ENCODE results near the gene ZNF513.
A peak's percentile ranks its signal among the peaks of the same experiment; 100 is the strongest.
"Not testable (repeated sequence)": the region's sequence is repeated elsewhere in the genome, so short reads cannot be mapped to it uniquely, and the experiment has no call there.

The ZNF513 gene

DNA sequence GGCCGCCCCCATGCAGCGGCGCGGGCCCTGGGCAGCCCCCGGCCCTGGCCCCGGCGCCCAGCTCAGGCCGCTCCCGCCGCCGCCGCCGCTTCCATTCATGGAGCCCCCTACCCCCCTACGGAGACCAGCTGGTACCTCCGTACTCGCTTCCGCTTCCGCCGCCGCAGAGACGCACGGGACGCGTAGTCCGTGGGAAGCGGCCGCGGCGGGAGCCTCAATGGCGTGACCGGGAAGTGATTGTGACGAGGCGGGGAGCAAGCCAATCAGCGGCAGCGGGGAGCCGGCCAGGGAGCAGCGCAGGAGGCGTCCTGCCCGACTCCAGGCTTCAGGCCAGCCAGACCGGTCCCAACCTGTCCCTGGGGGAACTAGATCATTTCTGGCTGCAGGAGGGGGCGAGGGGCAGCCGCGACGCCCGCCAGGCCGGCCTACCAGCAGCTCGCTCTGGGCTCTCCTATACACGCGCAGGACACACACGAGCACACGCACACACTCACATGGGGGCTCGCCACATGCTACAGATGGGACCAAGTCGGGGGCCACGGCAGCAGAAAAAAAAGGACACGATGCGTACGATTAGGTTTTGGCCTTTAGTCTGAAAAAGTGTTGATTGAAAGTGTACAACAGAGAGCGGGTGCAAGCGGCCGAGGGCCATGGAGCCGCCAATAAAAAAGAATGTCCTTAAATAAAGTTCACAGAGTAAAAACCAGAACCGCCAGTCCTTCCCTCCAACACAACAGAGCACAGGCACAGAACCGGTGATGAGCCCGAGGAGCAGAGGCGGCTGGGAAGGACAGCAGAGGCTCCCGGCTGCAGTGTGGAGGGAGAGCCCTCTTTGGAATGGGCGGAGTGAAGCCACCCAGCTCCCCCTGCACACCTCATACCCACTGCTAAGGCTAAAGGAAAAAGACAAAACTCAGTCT is at the start of gene ZNF513:
Gene ZNF513 (minus strand): TSS at position 109 of the 920 bp plus-strand sequence. CDS start 208 bp downstream, outside the sequence.
- peak; percentile 82 to 86 for DNase-seq

- peak; percentile 46 to 63 for DNase-seq
Measured at GRCh38 chr2:27428978-27429541, 48.5 kb upstream of the ZNF513 start.

GRCh38 chr2:27428213-27428977 is 47.9 kb upstream of the ZNF513 start, which contains the start of gene NRBP1:
Gene NRBP1 (plus strand): TSS chr2:27428631. CDS start chr2:27433274, 4,643 bp downstream.
- DNase-seq: peak; percentile 89 to 90

DNA sequence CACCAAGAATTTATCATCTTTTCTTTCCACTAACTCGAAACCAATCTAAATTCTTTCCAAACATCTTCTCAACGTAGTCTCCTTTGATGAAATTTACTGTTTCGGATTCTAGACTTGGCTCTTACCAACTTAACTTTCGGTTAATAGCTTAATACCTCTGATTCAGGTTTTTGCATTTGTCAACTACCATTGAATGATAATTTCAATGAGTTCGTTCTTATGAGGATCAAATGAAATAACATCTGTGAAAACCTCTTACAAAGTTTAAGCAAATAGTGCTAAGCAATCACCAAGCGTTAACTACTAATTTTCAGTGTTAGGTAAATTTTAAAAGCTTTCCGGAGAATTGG is 47.3 kb upstream of the ZNF513 start:
- no peak for DNase-seq

- DNase-seq: not testable (repeated sequence)
Measured at GRCh38 chr2:27425039-27425438, 44.5 kb upstream of the ZNF513 start.

DNA sequence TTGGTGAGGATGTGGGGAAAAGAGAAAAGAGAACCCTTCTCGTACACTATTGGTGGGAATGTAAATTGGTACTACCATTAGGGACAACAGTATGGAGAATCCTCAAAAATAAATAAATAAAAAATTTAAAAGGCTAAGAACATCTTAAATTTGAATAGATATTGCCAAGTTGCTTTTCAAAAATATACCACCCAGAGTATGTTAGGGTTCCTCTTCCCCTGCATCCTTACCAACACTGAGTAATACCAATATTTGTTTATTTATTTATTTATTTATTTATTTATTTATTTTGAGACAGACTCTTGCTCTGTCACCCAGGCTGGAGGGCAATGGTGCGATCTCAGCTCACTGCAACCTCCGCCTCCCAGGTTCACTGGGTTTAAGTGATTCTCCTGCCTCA is 42.4 kb upstream of the ZNF513 start:
- DNase-seq: no peak

- DNase-seq: no peak
Measured at GRCh38 chr2:27421660-27422250, 41.2 kb upstream of the ZNF513 start.

DNA sequence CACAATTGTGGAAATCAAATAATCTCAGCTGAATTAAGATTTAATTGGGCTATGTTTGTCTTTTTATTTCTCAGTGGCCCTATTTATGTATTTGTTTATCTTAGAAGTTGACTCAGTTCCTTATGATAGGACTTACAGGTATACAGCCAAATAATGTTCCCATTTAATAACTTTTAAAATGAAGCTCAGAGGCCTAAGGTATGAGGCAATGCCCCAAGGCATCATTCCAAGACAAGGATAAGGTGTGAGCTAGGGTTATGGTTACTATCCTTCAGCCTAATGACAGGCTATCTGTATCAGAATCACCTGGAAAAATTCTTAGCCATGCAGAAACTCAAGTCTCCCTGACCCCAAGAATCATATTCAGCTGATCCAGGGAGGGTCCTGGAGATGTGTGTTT is 40.5 kb upstream of the ZNF513 start:
- no peak for DNase-seq

DNA sequence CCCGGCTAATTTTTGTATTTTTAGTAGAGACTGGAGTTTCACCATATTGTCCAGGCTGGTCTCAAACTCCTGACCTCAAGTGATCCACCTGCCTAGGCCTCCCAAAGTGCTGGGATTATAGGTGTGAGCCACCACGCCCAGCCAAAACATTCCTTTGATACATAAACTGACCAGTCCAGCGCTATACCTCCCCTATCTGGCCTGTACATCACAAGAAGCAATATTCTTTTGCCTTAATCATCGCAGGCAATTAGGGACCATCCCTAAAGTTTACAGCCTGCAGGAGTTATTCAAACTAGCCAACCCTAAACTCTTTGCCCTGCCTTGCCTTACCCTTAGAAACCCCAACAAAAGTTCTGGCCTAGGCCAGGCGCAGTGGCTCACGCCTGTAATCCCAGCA is 35.6 kb upstream of the ZNF513 start:
- no peak for DNase-seq

GRCh38 chr2:27412419-27413152 is 32.1 kb upstream of the ZNF513 start:
- DNase-seq: no peak

GRCh38 chr2:27409321-27410073 is 29.0 kb upstream of the ZNF513 start, which contains the start of gene PPM1G:
Gene PPM1G (minus strand): TSS chr2:27409591. CDS start chr2:27409422, 169 bp downstream.
- peak; percentile 96 for DNase-seq

DNA sequence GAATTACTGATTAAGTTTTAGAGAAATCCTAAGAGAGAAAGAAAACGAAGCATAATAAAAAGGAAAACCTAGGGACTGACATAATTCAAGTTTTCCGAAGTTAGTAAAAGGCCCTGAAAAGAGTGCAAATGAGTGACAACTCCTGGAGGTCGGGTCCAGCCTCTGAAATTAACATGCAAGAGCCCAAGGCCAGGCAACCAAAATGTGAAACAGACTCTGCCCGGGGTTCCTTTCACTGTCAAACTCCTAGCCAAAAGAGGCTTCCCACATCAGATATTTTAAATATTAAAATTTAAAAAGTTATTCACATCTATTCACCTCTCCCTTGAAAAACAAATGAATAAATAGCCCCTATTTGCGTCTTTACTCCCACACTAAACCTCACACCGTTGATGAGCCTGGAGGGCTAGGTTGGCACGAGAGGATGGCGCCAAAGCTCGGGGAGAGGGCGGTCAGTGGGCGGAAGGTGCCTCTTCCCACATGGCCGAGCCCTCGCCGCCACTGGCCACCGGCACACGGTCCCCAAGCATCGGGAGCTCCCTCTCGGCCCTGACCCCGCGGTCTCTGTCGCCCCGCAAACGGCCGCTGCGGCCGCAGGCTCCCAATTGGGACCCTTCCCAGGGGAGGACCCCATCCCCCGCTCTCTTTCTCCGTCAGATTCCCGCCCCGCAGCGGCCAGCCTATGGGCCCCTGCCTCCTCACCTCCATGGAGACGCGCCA is 28.2 kb upstream of the ZNF513 start:
- DNase-seq: peak in 1 of 2 donors; percentile 23

DNA sequence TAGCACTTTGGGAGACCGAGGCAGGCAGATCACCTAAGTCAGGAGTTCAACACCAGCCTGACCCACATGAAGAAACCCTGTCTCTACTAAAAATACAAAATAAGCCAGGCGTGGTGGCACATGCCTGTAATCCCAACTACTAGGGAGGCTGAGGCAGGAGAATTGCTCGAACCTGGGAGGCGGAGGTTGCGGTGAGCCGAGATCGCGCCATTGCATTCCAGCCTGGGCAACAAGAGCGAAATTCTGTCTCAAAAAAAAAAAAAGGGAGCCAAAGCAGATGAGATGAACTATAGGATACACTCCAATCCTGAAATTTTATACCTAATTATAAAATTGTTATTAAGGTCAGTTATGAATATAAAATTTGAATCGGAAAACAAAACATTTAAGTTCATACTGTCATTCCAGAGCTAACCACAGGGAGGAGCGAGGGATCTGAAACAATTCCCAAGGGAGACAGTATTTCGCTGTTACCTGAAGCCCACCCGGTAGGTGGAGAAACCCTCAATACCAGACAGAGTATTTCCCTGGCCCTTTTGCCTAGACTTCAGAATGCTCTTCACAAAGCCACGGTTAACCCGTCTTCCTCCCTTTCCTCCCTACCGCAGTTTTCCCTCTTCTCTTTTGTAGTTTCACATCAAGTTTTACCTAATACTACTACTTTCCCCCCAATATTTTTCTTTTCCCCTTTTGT is 27.4 kb upstream of the ZNF513 start:
- DNase-seq: no peak

DNA sequence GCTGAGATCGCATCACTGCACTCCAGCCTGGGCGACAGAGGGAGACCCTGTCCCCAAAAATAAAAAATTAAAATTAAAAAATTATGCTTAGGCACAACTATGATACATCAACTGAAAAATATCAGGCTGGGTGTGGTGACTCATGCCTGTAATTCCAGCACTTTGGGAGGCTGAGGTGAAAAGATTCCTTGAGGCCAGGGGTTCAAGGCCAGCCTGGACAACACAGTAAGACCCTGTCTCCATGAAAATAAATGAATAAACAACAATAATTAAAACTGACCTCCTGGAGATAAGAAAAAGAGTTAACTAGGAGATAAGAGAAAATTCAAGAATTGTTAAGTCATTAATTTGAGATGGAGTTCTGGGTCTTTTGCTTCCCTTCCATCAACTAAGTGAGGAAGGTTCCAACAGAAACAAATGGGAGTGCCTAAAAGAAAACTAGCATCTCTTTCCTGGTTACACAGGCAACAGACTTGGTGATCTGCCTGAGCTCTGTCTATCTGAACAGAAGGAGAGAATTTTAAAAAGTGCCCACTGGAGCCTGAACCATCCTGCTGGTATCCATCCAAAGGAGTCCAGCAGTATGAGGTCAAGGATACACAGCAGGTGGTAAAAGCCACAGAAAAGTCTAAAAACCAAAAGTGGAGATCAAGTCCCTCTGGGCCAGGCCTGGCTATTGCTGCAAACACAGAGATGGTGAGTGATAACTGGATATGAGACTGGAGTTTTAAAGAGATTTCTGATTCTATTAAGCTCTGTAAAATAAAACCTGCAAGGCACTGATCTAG is 20.0 kb upstream of the ZNF513 start:
- no peak for DNase-seq

GRCh38 chr2:27398962-27399361 is 18.4 kb upstream of the ZNF513 start:
- no peak for DNase-seq

GRCh38 chr2:27393225-27393624 is 12.7 kb upstream of the ZNF513 start:
- no peak for DNase-seq

GRCh38 chr2:27390822-27391679 is 10.5 kb upstream of the ZNF513 start:
- no peak for DNase-seq

GRCh38 chr2:27381577-27382181 is 1.1 kb upstream of the ZNF513 start:
- DNase-seq: no peak

All from activated CD4-positive, alpha-beta T cell treated with anti-CD3 and anti-CD28 coated beads for 4 hours (primary cell).